HEK293 (cell line): ENCODE measurements around the gene GJB2.

Experiments used
- CTCF ChIA-PET: fragments of 350-600 bp; formaldehyde crosslinking; extraction: SDS; loops from one replicate; lab custom pipeline; 2021; ENCODE audit warnings: antibody characterized with exemption; lab: Yijun Ruan, JAX
- POLR2A ChIA-PET: fragments of 300-600 bp; formaldehyde crosslinking; extraction: SDS; loops from one replicate; lab custom pipeline; 2020; ENCODE audit warnings: antibody characterized with exemption, inconsistent platforms; lab: Yijun Ruan, JAX
- H3K27ac ChIP-seq: fragments of 200-500 bp; sonication (Bioruptor generic); 2 replicates; pipeline ENCODE4 v1.5.1; 2014; ENCODE audit warnings: low read depth, low read length, control low read depth, inconsistent platforms; ENCODE audit errors: extremely low read depth
- H3K36me3 ChIP-seq, 2 experiments: fragments of 200-500 bp in 1 of 2; sonication (Bioruptor generic) in 1 of 2; 1 replicate in 1 of 2; 2 replicates in 1 of 2; pipeline ENCODE4 v1.5.1; 2014 to 2017; ENCODE audit warnings: inconsistent platforms in 2 of 2, low read length in 2 of 2; ENCODE audit not compliant: control insufficient read depth in 2 of 2, insufficient read depth in 1 of 2
- H3K4me1 ChIP-seq: fragments of 200-500 bp; sonication (Bioruptor generic); 2 replicates; pipeline ENCODE4 v1.5.1; 2014; ENCODE audit warnings: mild to moderate bottlenecking, low read length, inconsistent platforms; ENCODE audit not compliant: control insufficient read depth, insufficient read depth
- H3K4me3 ChIP-seq: 2 replicates; pipeline ENCODE4 v1.5.1; 2011; ENCODE audit warnings: low read depth, mild to moderate bottlenecking, control low read depth, low read length, moderate library complexity
- H3K9me3 ChIP-seq: fragments of 200-500 bp; sonication (Bioruptor generic); 2 replicates; pipeline ENCODE4 v1.5.1; 2014; ENCODE audit warnings: low read depth, low read length, inconsistent platforms; ENCODE audit not compliant: control insufficient read depth, insufficient read depth
- SCRT1 ChIP-seq: fragments of 450-650 bp; formaldehyde crosslinking; IDR thresholded peaks from 2 replicates; pipeline ENCODE4 v1.5.1; 2016; ENCODE audit warnings: missing biosample characterization, missing genetic modification characterization, borderline replicate concordance
- TRIM28 ChIP-seq: IDR thresholded peaks from 2 replicates; pipeline ENCODE4 v1.6.1; 2011; ENCODE audit warnings: low read length, control low read depth, borderline replicate concordance
- ZBTB8A ChIP-seq: fragments of 450-650 bp; formaldehyde crosslinking; IDR thresholded peaks from 2 replicates; pipeline ENCODE4 v1.5.1; 2016; ENCODE audit warnings: missing biosample characterization, missing genetic modification characterization
- ZFHX2 ChIP-seq: fragments of 450-650 bp; formaldehyde crosslinking; conservative IDR thresholded peaks from 2 replicates; pipeline ENCODE4 v1.5.1; 2016; ENCODE audit warnings: missing biosample characterization, missing genetic modification characterization
- ZFP69B ChIP-seq: fragments of 450-650 bp; formaldehyde crosslinking; IDR thresholded peaks from 2 replicates; pipeline ENCODE4 v1.5.1; 2016; ENCODE audit warnings: missing biosample characterization, missing genetic modification characterization
- ZNF16 ChIP-seq: fragments of 450-650 bp; formaldehyde crosslinking; IDR thresholded peaks from 2 replicates; pipeline ENCODE4 v1.5.1; 2016; ENCODE audit warnings: low read depth, missing biosample characterization, missing genetic modification characterization
- ZNF184 ChIP-seq: fragments of 450-650 bp; IDR thresholded peaks from 2 replicates; pipeline ENCODE4 v1.5.1; 2018; ENCODE audit warnings: missing biosample characterization, mild to moderate bottlenecking, missing genetic modification characterization
- ZNF223 ChIP-seq: fragments of 450-650 bp; formaldehyde crosslinking; IDR thresholded peaks from 2 replicates; pipeline ENCODE4 v1.5.1; 2016; ENCODE audit warnings: missing biosample characterization, missing genetic modification characterization
- ZNF248 ChIP-seq: fragments of 450-650 bp; formaldehyde crosslinking; IDR thresholded peaks from 2 replicates; pipeline ENCODE4 v1.5.1; 2017; ENCODE audit warnings: missing biosample characterization, missing genetic modification characterization
- ZNF292 ChIP-seq: fragments of 450-650 bp; formaldehyde crosslinking; IDR thresholded peaks from 2 replicates; pipeline ENCODE4 v1.5.1; 2016; ENCODE audit warnings: low read depth, missing biosample characterization, missing genetic modification characterization, borderline replicate concordance
- ZNF510 ChIP-seq: fragments of 450-650 bp; formaldehyde crosslinking; IDR thresholded peaks from 2 replicates; pipeline ENCODE4 v1.5.1; 2018; ENCODE audit warnings: mild to moderate bottlenecking, missing genetic modification characterization, missing biosample characterization; ENCODE audit not compliant: insufficient replicate concordance
- ZNF530 ChIP-seq: fragments of 450-650 bp; formaldehyde crosslinking; IDR thresholded peaks from 2 replicates; pipeline ENCODE4 v1.5.1; 2016; ENCODE audit warnings: low read depth, missing biosample characterization, missing genetic modification characterization
- ZNF610 ChIP-seq: fragments of 450-650 bp; formaldehyde crosslinking; IDR thresholded peaks from 2 replicates; pipeline ENCODE4 v1.5.1; 2016; ENCODE audit warnings: missing biosample characterization, missing genetic modification characterization, borderline replicate concordance
- ZNF623 ChIP-seq: fragments of 450-650 bp; formaldehyde crosslinking; IDR thresholded peaks from 2 replicates; pipeline ENCODE4 v1.5.1; 2016; ENCODE audit warnings: missing biosample characterization, missing genetic modification characterization
- ZXDB ChIP-seq: fragments of 450-650 bp; formaldehyde crosslinking; IDR thresholded peaks from 2 replicates; pipeline ENCODE4 v1.5.1; 2016; ENCODE audit warnings: missing biosample characterization, missing genetic modification characterization
- TF ChIP-seq, protein P1 (sequence below): fragments of 450-650 bp; formaldehyde crosslinking; IDR thresholded peaks from 2 replicates; pipeline ENCODE4 v1.5.1; 2016; ENCODE audit warnings: missing biosample characterization, missing genetic modification characterization
- TF ChIP-seq, protein P2 (sequence below): fragments of 450-650 bp; IDR thresholded peaks from 2 replicates; pipeline ENCODE4 v1.5.1; 2018; ENCODE audit warnings: missing biosample characterization, missing genetic modification characterization
- TF ChIP-seq, protein P3 (sequence below): fragments of 450-650 bp; formaldehyde crosslinking; IDR thresholded peaks from 2 replicates; pipeline ENCODE4 v1.5.1; 2016; ENCODE audit warnings: missing biosample characterization, missing genetic modification characterization
- TF ChIP-seq, protein P4 (sequence below): fragments of 450-650 bp; formaldehyde crosslinking; IDR thresholded peaks from 2 replicates; pipeline ENCODE4 v1.5.1; 2016; ENCODE audit warnings: missing biosample characterization, missing genetic modification characterization
- TF ChIP-seq, protein P5 (sequence below): fragments of 450-650 bp; formaldehyde crosslinking; IDR thresholded peaks from 2 replicates; pipeline ENCODE4 v1.5.1; 2016; ENCODE audit warnings: missing biosample characterization, missing genetic modification characterization, borderline replicate concordance

GJB2 gene

DNA sequence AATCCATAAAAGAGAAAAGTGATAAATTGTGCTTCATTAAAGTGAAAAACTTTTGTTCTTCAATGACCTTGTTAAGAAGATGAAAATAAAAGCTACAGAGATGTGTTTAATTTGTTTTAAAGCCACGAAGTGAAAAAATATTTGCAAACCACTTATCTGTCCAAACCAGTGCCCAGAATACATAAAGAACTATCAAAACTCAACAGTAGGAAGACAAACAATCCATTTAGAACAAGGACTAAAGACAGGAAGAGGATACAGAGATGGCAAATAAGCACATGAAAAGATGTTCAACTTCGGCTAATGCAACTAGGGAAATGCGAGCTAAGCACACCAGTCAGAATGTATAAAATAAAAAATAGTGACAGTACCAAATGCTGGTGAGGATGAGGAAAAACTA lies 24.4 kb upstream of the GJB2 start:
- H3K27ac ChIP-seq: no peak overlapping the region
- H3K4me3 ChIP-seq: no peak overlapping the region
- H3K9me3 ChIP-seq: no peaks in the 10 kb centered on the region
- H3K36me3 ChIP-seq: no peaks in the 10 kb centered on the region
- TF ChIP-seq ZNF16 (tag by site-specific recombination) (no peak), ZNF510 (tag by site-specific recombination) (no peak), ZNF223 (no peak), ZNF610 (tag by site-specific recombination) (no peak), ZBTB8A (tag by site-specific recombination) (no peak), ZNF623 (tag by site-specific recombination) (no peak), ZFP69B (no peak), ZNF292 (tag by site-specific recombination) (no peak), ZXDB (tag by site-specific recombination) (no peak), ZNF248 (no peak), TRIM28 (no peak)
- TF ChIP-seq, protein P1, sequence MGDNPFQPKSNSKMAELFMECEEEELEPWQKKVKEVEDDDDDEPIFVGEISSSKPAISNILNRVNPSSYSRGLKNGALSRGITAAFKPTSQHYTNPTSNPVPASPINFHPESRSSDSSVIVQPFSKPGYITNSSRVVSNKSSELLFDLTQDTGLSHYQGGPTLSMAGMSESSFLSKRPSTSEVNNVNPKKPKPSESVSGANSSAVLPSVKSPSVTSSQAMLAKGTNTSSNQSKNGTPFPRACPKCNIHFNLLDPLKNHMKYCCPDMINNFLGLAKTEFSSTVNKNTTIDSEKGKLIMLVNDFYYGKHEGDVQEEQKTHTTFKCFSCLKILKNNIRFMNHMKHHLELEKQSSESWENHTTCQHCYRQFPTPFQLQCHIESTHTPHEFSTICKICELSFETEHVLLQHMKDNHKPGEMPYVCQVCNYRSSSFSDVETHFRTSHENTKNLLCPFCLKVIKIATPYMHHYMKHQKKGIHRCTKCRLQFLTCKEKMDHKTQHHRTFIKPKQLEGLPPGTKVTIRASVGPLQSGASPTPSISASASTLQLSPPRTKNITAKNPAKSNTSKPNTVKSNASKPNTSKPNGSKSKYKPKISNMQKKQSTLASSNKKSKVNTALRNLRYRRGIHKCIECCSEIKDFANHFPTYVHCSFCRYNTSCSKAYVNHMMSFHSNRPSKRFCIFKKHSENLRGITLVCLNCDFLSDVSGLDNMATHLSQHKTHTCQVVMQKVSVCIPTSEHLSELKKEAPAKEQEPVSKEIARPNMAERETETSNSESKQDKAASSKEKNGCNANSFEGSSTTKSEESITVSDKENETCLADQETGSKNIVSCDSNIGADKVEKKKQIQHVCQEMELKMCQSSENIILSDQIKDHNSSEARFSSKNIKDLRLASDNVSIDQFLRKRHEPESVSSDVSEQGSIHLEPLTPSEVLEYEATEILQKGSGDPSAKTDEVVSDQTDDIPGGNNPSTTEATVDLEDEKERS (tag by site-specific recombination): no peak
- TF ChIP-seq, protein P2, sequence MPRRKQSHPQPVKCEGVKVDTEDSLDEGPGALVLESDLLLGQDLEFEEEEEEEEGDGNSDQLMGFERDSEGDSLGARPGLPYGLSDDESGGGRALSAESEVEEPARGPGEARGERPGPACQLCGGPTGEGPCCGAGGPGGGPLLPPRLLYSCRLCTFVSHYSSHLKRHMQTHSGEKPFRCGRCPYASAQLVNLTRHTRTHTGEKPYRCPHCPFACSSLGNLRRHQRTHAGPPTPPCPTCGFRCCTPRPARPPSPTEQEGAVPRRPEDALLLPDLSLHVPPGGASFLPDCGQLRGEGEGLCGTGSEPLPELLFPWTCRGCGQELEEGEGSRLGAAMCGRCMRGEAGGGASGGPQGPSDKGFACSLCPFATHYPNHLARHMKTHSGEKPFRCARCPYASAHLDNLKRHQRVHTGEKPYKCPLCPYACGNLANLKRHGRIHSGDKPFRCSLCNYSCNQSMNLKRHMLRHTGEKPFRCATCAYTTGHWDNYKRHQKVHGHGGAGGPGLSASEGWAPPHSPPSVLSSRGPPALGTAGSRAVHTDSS (tag by site-specific recombination): no peak
- TF ChIP-seq, protein P3, sequence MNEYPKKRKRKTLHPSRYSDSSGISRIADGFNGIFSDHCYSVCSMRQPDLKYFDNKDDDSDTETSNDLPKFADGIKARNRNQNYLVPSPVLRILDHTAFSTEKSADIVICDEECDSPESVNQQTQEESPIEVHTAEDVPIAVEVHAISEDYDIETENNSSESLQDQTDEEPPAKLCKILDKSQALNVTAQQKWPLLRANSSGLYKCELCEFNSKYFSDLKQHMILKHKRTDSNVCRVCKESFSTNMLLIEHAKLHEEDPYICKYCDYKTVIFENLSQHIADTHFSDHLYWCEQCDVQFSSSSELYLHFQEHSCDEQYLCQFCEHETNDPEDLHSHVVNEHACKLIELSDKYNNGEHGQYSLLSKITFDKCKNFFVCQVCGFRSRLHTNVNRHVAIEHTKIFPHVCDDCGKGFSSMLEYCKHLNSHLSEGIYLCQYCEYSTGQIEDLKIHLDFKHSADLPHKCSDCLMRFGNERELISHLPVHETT (tag by site-specific recombination): no peak
- ChIA-PET CTCF (no interaction called here), POLR2A (no interaction called here)
- H3K4me1 ChIP-seq: no peaks in the 10 kb centered on the region

DNA sequence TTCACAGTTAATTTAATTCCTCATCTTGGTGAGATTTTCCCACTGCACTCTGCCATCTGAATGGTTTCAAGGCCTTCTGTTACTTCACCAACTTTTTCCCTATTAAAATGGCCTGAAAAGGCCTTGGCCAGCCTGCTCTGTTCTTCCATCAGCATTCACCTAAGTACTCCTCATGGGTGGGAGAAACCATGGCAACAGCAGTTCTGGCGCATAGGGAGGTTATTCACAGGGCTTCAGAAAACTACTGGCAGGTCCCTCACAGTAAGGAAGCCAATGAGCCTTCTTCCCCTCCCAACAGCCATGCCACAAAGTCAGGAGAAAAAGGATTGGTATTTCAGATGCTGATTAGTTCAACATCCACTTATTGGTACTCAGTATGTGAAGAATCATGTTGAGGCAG lies 17.2 kb upstream of the GJB2 start:
- no peaks in the 10 kb centered on the region for H3K36me3 ChIP-seq
- no peaks in the 10 kb centered on the region for H3K4me1 ChIP-seq
- TF ChIP-seq, protein P4, sequence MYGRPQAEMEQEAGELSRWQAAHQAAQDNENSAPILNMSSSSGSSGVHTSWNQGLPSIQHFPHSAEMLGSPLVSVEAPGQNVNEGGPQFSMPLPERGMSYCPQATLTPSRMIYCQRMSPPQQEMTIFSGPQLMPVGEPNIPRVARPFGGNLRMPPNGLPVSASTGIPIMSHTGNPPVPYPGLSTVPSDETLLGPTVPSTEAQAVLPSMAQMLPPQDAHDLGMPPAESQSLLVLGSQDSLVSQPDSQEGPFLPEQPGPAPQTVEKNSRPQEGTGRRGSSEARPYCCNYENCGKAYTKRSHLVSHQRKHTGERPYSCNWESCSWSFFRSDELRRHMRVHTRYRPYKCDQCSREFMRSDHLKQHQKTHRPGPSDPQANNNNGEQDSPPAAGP (tag by site-specific recombination): no peak
- no peak for TF ChIP-seq SCRT1
- TF ChIP-seq, protein P5, sequence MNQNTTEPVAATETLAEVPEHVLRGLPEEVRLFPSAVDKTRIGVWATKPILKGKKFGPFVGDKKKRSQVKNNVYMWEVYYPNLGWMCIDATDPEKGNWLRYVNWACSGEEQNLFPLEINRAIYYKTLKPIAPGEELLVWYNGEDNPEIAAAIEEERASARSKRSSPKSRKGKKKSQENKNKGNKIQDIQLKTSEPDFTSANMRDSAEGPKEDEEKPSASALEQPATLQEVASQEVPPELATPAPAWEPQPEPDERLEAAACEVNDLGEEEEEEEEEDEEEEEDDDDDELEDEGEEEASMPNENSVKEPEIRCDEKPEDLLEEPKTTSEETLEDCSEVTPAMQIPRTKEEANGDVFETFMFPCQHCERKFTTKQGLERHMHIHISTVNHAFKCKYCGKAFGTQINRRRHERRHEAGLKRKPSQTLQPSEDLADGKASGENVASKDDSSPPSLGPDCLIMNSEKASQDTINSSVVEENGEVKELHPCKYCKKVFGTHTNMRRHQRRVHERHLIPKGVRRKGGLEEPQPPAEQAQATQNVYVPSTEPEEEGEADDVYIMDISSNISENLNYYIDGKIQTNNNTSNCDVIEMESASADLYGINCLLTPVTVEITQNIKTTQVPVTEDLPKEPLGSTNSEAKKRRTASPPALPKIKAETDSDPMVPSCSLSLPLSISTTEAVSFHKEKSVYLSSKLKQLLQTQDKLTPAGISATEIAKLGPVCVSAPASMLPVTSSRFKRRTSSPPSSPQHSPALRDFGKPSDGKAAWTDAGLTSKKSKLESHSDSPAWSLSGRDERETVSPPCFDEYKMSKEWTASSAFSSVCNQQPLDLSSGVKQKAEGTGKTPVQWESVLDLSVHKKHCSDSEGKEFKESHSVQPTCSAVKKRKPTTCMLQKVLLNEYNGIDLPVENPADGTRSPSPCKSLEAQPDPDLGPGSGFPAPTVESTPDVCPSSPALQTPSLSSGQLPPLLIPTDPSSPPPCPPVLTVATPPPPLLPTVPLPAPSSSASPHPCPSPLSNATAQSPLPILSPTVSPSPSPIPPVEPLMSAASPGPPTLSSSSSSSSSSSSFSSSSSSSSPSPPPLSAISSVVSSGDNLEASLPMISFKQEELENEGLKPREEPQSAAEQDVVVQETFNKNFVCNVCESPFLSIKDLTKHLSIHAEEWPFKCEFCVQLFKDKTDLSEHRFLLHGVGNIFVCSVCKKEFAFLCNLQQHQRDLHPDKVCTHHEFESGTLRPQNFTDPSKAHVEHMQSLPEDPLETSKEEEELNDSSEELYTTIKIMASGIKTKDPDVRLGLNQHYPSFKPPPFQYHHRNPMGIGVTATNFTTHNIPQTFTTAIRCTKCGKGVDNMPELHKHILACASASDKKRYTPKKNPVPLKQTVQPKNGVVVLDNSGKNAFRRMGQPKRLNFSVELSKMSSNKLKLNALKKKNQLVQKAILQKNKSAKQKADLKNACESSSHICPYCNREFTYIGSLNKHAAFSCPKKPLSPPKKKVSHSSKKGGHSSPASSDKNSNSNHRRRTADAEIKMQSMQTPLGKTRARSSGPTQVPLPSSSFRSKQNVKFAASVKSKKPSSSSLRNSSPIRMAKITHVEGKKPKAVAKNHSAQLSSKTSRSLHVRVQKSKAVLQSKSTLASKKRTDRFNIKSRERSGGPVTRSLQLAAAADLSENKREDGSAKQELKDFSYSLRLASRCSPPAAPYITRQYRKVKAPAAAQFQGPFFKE: no peak
- TF ChIP-seq ZFHX2: no peak
- TF ChIP-seq ZNF184 (tag by site-specific recombination): no peak
- no peak for TF ChIP-seq ZNF530
- H3K27ac ChIP-seq: no peak overlapping the region
- POLR2A ChIA-PET: no interaction called here
- no peaks in the 10 kb centered on the region for H3K9me3 ChIP-seq
- CTCF ChIA-PET: interaction anchor here (0.7 kb wide), 1 partner anchor 198 kb away, joined by 3 read pairs; no protein-coding TSS in a partner anchor
- H3K4me3 ChIP-seq: no peak overlapping the region
